ENCODE measurements around the gene STOX2. TPM values are rescaled to one million over a fixed set of nuclear protein-coding genes. Genes with fewer than 3 reads are reported as not detected.

STOX2 gene
- total and polyA plus RNA-seq, 2 donors (not counting 3 experiments of a cell fraction or from before 2014, with no cell fraction given) = 0.03 to 0.24 TPM

DNA sequence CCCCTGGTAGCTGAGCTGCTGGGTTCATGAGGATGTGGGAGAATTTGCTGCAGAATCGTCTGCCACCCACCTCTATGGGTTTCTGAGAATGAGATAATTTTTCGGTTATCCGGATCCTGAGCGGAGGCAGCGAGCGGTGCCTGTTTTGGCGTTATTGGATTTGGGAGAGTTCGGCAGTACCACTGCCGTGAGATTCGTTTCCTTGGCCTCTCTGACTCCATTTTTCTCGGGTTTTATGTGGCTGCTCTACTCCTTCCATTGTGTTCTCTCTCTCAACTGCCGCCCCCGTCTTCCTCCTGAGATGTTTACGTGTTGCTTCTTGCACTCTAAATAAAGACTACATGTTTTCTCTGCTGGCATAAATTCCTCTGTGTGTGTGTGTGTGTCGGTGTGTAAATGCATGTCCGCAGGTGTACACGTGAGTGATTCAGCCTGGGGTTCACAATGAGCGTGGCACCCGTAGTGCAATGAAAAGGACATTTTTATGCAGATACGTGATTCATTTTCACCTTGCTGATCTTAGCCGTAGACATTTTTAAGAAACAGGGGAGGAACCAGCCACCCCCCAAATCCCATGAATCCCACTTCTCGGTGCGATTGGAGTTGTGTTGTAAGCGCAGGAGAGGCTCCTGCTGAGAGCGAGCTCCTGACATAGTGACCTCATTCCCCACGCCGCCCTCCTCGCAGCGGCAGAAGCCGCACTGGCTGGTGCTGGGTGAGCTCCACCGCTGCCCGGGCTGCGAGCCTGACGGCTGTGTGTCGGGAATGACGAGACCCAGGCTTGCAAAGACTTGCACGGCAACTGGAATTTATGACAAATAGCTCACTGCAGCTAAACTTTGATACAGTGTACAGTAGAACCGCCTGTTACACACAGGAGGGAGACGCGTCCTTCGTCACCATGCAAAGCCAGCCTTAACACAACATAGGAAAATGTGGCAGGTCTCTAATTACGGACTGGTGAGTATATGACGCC lies 82.2 kb downstream of the STOX2 start:
- H3K27ac ChIP-seq (ENCODE audit: insufficient read depth, low read depth, low read length) = no peak overlapping the region
- H4K20me1 ChIP-seq (replicated peaks; ENCODE audit: control insufficient read depth, extremely low read depth, insufficient read depth, low read length) = no peaks in the 10 kb centered on the region
- TF ChIP-seq FOS (IDR thresholded peaks at IDR 0.05; ENCODE audit: borderline replicate concordance, insufficient read depth, low read length) (no peak), POLR2AphosphoS5 (IDR thresholded peaks at IDR 0.05; ENCODE audit: insufficient read depth, low read depth, low read length) (no peak), JUN (IDR thresholded peaks at IDR 0.05; ENCODE audit: borderline replicate concordance, insufficient read depth, insufficient read length, low read depth) (no peak), POLR2A (IDR thresholded peaks at IDR 0.05; ENCODE audit: low read depth, low read length) (no peak), GATA2 (IDR thresholded peaks at IDR 0.05; ENCODE audit: insufficient read depth, insufficient read length, low read depth, low read length) (no peak), EZH2 (IDR thresholded peaks at IDR 0.05; ENCODE audit: borderline replicate concordance, low read depth, low read length, severe bottlenecking) (no peak), MYC (IDR thresholded peaks at IDR 0.05; ENCODE audit: low read depth, low read length) (no peak)
- TF ChIP-seq, protein P1, sequence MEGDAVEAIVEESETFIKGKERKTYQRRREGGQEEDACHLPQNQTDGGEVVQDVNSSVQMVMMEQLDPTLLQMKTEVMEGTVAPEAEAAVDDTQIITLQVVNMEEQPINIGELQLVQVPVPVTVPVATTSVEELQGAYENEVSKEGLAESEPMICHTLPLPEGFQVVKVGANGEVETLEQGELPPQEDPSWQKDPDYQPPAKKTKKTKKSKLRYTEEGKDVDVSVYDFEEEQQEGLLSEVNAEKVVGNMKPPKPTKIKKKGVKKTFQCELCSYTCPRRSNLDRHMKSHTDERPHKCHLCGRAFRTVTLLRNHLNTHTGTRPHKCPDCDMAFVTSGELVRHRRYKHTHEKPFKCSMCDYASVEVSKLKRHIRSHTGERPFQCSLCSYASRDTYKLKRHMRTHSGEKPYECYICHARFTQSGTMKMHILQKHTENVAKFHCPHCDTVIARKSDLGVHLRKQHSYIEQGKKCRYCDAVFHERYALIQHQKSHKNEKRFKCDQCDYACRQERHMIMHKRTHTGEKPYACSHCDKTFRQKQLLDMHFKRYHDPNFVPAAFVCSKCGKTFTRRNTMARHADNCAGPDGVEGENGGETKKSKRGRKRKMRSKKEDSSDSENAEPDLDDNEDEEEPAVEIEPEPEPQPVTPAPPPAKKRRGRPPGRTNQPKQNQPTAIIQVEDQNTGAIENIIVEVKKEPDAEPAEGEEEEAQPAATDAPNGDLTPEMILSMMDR (IDR thresholded peaks at IDR 0.05; ENCODE audit: extremely low read depth in 1 of 2, insufficient read depth in 1 of 2, low read depth in 1 of 2, low read length in 2 of 2) = no peak
- TF ChIP-seq, protein P2, sequence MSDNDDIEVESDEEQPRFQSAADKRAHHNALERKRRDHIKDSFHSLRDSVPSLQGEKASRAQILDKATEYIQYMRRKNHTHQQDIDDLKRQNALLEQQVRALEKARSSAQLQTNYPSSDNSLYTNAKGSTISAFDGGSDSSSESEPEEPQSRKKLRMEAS (IDR thresholded peaks at IDR 0.05; ENCODE audit: insufficient read depth, insufficient read length) = no peak
- peak overlapping the region in 2 of 3 experiments; percentile 8 to 11 for H3K4me3 ChIP-seq (replicated peaks in 1 of 3; ENCODE audit: insufficient read depth in 1 of 3, low read depth in 1 of 3, low read length in 3 of 3)
- H3K9me1 ChIP-seq (replicated peaks; ENCODE audit: control insufficient read depth, extremely low read depth, insufficient read depth, low read length) = no peaks in the 10 kb centered on the region
- BruUV-seq (replicated peaks) = no TSS peak
- FAIRE-seq (no peak), DNase-seq (ENCODE audit: low read depth, low spot score) (peak; percentile 21)
- no peaks in the 10 kb centered on the region for H3K27me3 ChIP-seq (ENCODE audit: control insufficient read depth in 2 of 2, insufficient read depth in 2 of 2, low read length in 2 of 2)
- peak overlapping the region; percentile 37 for H3K4me2 ChIP-seq (ENCODE audit: insufficient read depth, low read length)
- ChIA-PET POLR2A (no interaction called here), CTCF (no interaction called here)
- H3K9ac ChIP-seq (replicated peaks; ENCODE audit: extremely low read depth, insufficient read depth, low read length) = peak overlapping the region; percentile 0
- H3K79me2 ChIP-seq (ENCODE audit: control insufficient read depth, insufficient read depth, low read length) = no peaks in the 10 kb centered on the region
- H3K36me3 ChIP-seq (ENCODE audit: control insufficient read depth in 2 of 2, extremely low read depth in 1 of 2, insufficient read depth in 2 of 2, low read length in 2 of 2) = no peaks in the 10 kb centered on the region
- intact Hi-C loops (cut with micrococcal nuclease) (no loop called here), dilution Hi-C loops (cut with MboI; ENCODE audit: extremely low pct_ligation_motif_present, low sequenced_read_pairs) (no loop called here)
- peaks cover 3% of the 10 kb centered on the region for H3K4me1 ChIP-seq (ENCODE audit: control insufficient read depth, extremely low read depth, insufficient read depth, low read length)
- no peak overlapping the region for H2AFZ ChIP-seq (ENCODE audit: low read depth, low read length)
- no peaks in the 10 kb centered on the region for H3K9me3 ChIP-seq (replicated peaks; ENCODE audit: control insufficient read depth, insufficient read depth, low read length)
